Measurements from ENCODE around the gene SLC2A8. TPM values are rescaled to one million over a fixed set of nuclear protein-coding genes. Genes with fewer than 3 reads are reported as not detected.

SLC2A8 gene, protein sequence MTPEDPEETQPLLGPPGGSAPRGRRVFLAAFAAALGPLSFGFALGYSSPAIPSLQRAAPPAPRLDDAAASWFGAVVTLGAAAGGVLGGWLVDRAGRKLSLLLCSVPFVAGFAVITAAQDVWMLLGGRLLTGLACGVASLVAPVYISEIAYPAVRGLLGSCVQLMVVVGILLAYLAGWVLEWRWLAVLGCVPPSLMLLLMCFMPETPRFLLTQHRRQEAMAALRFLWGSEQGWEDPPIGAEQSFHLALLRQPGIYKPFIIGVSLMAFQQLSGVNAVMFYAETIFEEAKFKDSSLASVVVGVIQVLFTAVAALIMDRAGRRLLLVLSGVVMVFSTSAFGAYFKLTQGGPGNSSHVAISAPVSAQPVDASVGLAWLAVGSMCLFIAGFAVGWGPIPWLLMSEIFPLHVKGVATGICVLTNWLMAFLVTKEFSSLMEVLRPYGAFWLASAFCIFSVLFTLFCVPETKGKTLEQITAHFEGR
- 10 to 100 TPM in 1 of 2 donors, 1 to 10 TPM in 1; 8.8 to 16.5 TPM for total RNA-seq

GRCh38 chr9:127396808-127397645 is at the start of gene SLC2A8:
SLC2A8 (plus strand) TSS chr9:127397169; CDS start chr9:127397231, 62 bp downstream.
- no peaks in the 10 kb centered on the region for H3K36me3 Mint-ChIP-seq
- H3K27me3 Mint-ChIP-seq = peaks cover 0 to 13% of the 10 kb centered on the region in 2 donors
- DNase-seq (ENCODE audit: low spot score) = peak; percentile 99
- H3K9me3 Mint-ChIP-seq = no peaks in the 10 kb centered on the region
- ATAC-seq = peak; percentile 97
- H3K27ac Mint-ChIP-seq = peak within 1 kb of the TSS; percentile 60 to 78
- H3K4me3 Mint-ChIP-seq = peak within 1 kb of the TSS; percentile 84
- H3K4me1 Mint-ChIP-seq (ENCODE audit: low read depth in 2 of 2) = peaks cover 15 to 16% of the 10 kb centered on the region in 2 donors

GRCh38 chr9:127347831-127348776 is 48.9 kb upstream of the SLC2A8 start:
- H3K27ac Mint-ChIP-seq = no peak overlapping the region
- DNase-seq (ENCODE audit: low spot score) (no peak), ATAC-seq (no peak)
- no peaks in the 10 kb centered on the region for H3K4me1 Mint-ChIP-seq (ENCODE audit: low read depth in 2 of 2)
- no peak overlapping the region for H3K4me3 Mint-ChIP-seq
- no peaks in the 10 kb centered on the region for H3K36me3 Mint-ChIP-seq
- H3K9me3 Mint-ChIP-seq = no peaks in the 10 kb centered on the region
- H3K27me3 Mint-ChIP-seq = peaks cover 0 to 5% of the 10 kb centered on the region in 2 donors

GRCh38 chr9:127349483-127350113 is 47.4 kb upstream of the SLC2A8 start:
- no peak for ATAC-seq
- no peaks in the 10 kb centered on the region for H3K36me3 Mint-ChIP-seq

DNA sequence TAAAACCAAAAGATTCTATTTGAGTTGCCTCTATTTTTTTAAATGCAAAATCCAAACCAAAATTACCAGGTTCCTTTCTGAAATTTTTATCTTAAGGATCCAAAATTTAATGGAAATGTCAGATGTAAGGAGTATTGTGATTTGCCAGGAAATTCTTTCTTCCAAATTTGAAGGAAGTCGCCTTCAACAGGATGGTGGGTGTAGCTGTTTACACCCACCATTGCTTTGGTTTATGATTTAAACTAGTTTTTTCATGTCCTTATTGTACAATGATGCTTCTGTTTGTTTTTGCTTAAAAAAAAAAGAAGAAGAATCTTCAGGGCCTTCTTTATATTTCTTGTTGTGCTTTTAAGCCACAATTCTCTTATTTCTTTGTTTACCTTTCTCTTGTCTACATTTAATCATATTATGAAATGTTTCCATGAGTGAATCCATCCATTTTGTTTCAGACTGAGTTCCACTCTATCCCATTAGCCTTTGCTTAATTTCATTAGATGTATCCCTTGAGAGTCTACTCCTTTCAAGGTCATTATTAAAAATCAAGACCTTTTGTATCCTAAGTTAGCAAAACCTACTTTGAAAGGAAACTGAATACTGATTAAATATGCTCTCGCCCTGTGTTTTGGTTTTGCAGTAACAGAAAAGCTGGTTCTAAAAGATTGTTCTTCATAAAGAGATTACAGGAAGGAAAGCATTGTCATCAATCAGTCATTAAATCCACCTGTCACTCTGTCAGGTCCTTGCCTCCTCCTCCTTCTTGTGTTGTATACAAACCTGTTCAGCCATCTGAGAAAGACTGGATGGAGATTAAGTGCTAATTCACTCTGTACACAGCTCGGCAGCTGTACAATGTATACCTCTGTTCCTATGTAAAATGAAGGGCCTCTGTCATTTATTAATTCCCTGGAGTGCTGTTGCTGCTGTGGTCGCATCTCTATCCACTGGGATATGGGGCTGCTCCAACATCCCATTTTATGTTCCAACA is 45.5 kb upstream of the SLC2A8 start:
- H3K4me1 Mint-ChIP-seq (ENCODE audit: low read depth in 2 of 2) = no peaks in the 10 kb centered on the region
- peaks cover 0 to 9% of the 10 kb centered on the region in 2 donors for H3K27me3 Mint-ChIP-seq
- H3K36me3 Mint-ChIP-seq = no peaks in the 10 kb centered on the region
- H3K9me3 Mint-ChIP-seq = no peaks in the 10 kb centered on the region
- no peak for DNase-seq (ENCODE audit: low spot score)
- no peak for ATAC-seq
- H3K4me3 Mint-ChIP-seq = no peak overlapping the region
- no peak overlapping the region for H3K27ac Mint-ChIP-seq

More at GRCh38 chr9:127349483-127350113, 47.4 kb upstream of the SLC2A8 start:
- Mint-ChIP-seq H3K4me1 (ENCODE audit: low read depth in 2 of 2) (no peaks in the 10 kb centered on the region), H3K9me3 (no peaks in the 10 kb centered on the region), H3K4me3 (no peak overlapping the region), H3K27ac (no peak overlapping the region), H3K27me3 (peaks cover 0 to 9% of the 10 kb centered on the region in 2 donors)
- DNase-seq (ENCODE audit: low spot score) = no peak

GRCh38 chr9:127353882-127354281 is 43.1 kb upstream of the SLC2A8 start:
- H3K4me3 Mint-ChIP-seq = no peak overlapping the region
- no peaks in the 10 kb centered on the region for H3K4me1 Mint-ChIP-seq (ENCODE audit: low read depth in 2 of 2)
- DNase-seq (ENCODE audit: low spot score) (no peak), ATAC-seq (no peak)
- H3K9me3 Mint-ChIP-seq = no peaks in the 10 kb centered on the region
- no peak overlapping the region for H3K27ac Mint-ChIP-seq
- H3K36me3 Mint-ChIP-seq = no peaks in the 10 kb centered on the region
- peaks cover 0 to 9% of the 10 kb centered on the region in 2 donors for H3K27me3 Mint-ChIP-seq

- Mint-ChIP-seq H3K36me3 (no peaks in the 10 kb centered on the region), H3K27me3 (peaks cover 0 to 7% of the 10 kb centered on the region in 2 donors), H3K4me3 (no peak overlapping the region), H3K9me3 (no peaks in the 10 kb centered on the region), H3K4me1 (ENCODE audit: low read depth in 2 of 2) (peaks cover 7 to 9% of the 10 kb centered on the region in 2 donors), H3K27ac (no peak overlapping the region)
- DNase-seq (ENCODE audit: low spot score) = no peak
- ATAC-seq = no peak
Measured at GRCh38 chr9:127356906-127357305, 40.1 kb upstream of the SLC2A8 start.

GRCh38 chr9:127358023-127358535 is 38.9 kb upstream of the SLC2A8 start:
- DNase-seq (ENCODE audit: low spot score) (no peak), ATAC-seq (no peak)
- Mint-ChIP-seq H3K27ac (peak overlapping the region in 1 of 2 donors; percentile 65), H3K9me3 (no peaks in the 10 kb centered on the region), H3K4me1 (ENCODE audit: low read depth in 2 of 2) (peaks cover 8 to 10% of the 10 kb centered on the region in 2 donors), H3K27me3 (peaks cover 0 to 4% of the 10 kb centered on the region in 2 donors), H3K4me3 (no peak overlapping the region), H3K36me3 (no peaks in the 10 kb centered on the region)

- no peak overlapping the region for H3K27ac Mint-ChIP-seq
- DNase-seq (ENCODE audit: low spot score) (no peak), ATAC-seq (no peak)
- peaks cover 8 to 10% of the 10 kb centered on the region in 2 donors for H3K4me1 Mint-ChIP-seq (ENCODE audit: low read depth in 2 of 2)
- no peaks in the 10 kb centered on the region for H3K9me3 Mint-ChIP-seq
- no peaks in the 10 kb centered on the region for H3K36me3 Mint-ChIP-seq
- no peak overlapping the region for H3K4me3 Mint-ChIP-seq
- H3K27me3 Mint-ChIP-seq = peaks cover 0 to 4% of the 10 kb centered on the region in 2 donors
Measured at GRCh38 chr9:127358770-127359169, 38.2 kb upstream of the SLC2A8 start.

DNA sequence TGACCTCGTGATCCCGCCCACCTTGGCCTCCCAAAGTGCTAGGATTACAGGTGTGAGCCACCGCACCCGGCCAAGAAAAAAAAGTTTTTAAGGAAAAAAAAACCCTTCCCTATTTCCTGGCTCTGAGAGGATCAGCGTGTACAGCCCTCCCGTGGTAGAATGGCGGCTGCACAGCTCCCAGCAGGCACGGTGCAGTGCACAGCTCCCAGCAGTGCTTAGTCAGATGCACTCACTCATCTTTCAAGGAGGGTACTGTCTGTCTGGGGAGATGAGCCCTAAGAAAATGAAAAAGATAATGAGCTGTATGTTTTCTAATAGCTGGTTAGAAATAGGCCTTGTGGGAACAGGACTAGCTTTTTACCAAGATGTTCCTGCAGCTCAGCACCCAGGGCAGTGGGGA is 36.7 kb upstream of the SLC2A8 start:
- Mint-ChIP-seq H3K4me3 (no peak overlapping the region), H3K27ac (no peak overlapping the region), H3K36me3 (no peaks in the 10 kb centered on the region), H3K4me1 (ENCODE audit: low read depth in 2 of 2) (peaks cover 8 to 10% of the 10 kb centered on the region in 2 donors), H3K9me3 (no peaks in the 10 kb centered on the region), H3K27me3 (no peaks in the 10 kb centered on the region)
- ATAC-seq (no peak), DNase-seq (ENCODE audit: low spot score) (no peak)

- no peaks in the 10 kb centered on the region for H3K9me3 Mint-ChIP-seq
- no peak for DNase-seq (ENCODE audit: low spot score)
- H3K36me3 Mint-ChIP-seq = no peaks in the 10 kb centered on the region
- H3K4me3 Mint-ChIP-seq = no peak overlapping the region
- peaks cover 8 to 10% of the 10 kb centered on the region in 2 donors for H3K4me1 Mint-ChIP-seq (ENCODE audit: low read depth in 2 of 2)
- no peaks in the 10 kb centered on the region for H3K27me3 Mint-ChIP-seq
- ATAC-seq = no peak
- H3K27ac Mint-ChIP-seq = peak overlapping the region in 1 of 2 donors; percentile 88
Measured at GRCh38 chr9:127360829-127361228, 36.1 kb upstream of the SLC2A8 start.

DNA sequence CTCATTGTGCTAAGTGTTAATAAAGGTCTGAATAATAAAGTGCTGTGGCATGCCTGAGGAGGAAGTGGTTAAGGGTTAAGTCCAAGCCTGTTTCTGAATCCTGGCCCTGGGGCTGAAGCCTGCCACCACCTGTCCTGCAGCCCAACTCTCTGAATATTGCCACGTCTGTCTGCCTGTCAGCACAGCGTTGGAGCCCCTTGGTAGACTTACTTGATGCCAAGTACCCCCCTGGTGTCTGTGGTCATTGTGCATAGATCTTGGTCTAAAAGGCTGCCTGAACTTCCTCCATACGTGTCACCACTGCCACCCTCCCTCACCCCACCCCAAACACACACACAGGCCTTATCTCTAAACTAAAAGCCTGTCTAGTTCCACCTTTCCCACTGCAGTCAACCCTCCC is 35.4 kb upstream of the SLC2A8 start:
- no peaks in the 10 kb centered on the region for H3K36me3 Mint-ChIP-seq
- DNase-seq (ENCODE audit: low spot score) (no peak), ATAC-seq (peak; percentile 57 to 59)
- H3K9me3 Mint-ChIP-seq = no peaks in the 10 kb centered on the region
- peak overlapping the region; percentile 16 for H3K4me3 Mint-ChIP-seq
- peaks cover 8 to 10% of the 10 kb centered on the region in 2 donors for H3K4me1 Mint-ChIP-seq (ENCODE audit: low read depth in 2 of 2)
- no peaks in the 10 kb centered on the region for H3K27me3 Mint-ChIP-seq
- H3K27ac Mint-ChIP-seq = peak overlapping the region; percentile 14 to 88

DNA sequence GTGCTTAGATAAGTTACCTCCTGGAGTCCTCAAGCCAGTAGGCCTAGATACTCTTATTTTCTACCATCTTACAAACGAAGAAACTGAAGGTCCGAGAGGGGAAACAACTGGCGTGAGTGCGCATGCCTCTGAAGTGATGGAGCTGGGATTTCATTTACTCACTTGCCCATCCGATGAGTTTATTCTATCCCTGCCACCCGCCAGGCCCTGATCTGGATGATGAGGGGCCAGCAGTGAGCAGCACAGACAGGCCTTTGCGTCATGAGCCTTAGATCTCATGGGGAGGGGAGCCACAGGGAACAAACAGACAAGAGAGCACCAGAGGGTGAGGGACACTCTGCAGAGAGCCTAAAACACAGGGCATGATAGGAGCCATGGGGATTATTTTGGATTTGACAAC is 34.1 kb upstream of the SLC2A8 start:
- ATAC-seq (no peak), DNase-seq (ENCODE audit: low spot score) (no peak)
- Mint-ChIP-seq H3K27me3 (no peaks in the 10 kb centered on the region), H3K27ac (no peak overlapping the region), H3K4me1 (ENCODE audit: low read depth in 2 of 2) (peaks cover 8 to 10% of the 10 kb centered on the region in 2 donors), H3K36me3 (no peaks in the 10 kb centered on the region), H3K4me3 (no peak overlapping the region), H3K9me3 (no peaks in the 10 kb centered on the region)

All from natural killer cell treated with Interleukin-12 subunit alpha and Interleukin-12 subunit beta and Interleukin-15 and Interleukin-18, amount 100 ng/mL, for 72 hours (primary cell).